Progenitor cell of endocrine pancreas (in vitro differentiated cells): ENCODE data around the gene MOSMO. TPM values are rescaled to one million over a fixed set of nuclear protein-coding genes. Genes with fewer than 3 reads are reported as not detected.
"Not testable (repeated sequence)": the region's sequence is repeated elsewhere in the genome, so short reads cannot be mapped to it uniquely, and the experiment has no call there.

Experiments
- DNase-seq: peaks from one replicate; pipeline ENCODE4 v3.0.0; 2021; ENCODE audit warnings: low spot score; ENCODE audit not compliant: unreplicated experiment
- H3K27ac Mint-ChIP-seq: 2 replicates; pipeline ENCODE4 v1.8.0; 2021; ENCODE audit warnings: mild to moderate bottlenecking, moderate library complexity, mixed read lengths
- H3K27me3 Mint-ChIP-seq: 2 replicates; pipeline ENCODE4 v1.8.0; 2021; ENCODE audit warnings: mixed read lengths
- H3K36me3 Mint-ChIP-seq: 2 replicates; pipeline ENCODE4 v1.8.0; 2022; ENCODE audit warnings: mixed read lengths; ENCODE audit not compliant: insufficient read depth
- H3K4me1 Mint-ChIP-seq: 2 replicates; pipeline ENCODE4 v1.8.0; 2021; ENCODE audit warnings: low read depth, mixed read lengths
- H3K4me3 Mint-ChIP-seq: 2 replicates; pipeline ENCODE4 v1.8.0; 2021; ENCODE audit warnings: low read depth, mild to moderate bottlenecking, moderate library complexity, mixed read lengths
- H3K9me3 Mint-ChIP-seq: 2 replicates; pipeline ENCODE4 v1.8.0; 2021; ENCODE audit warnings: low read depth, mixed read lengths
- total RNA-seq: library from RNA; stranded (reverse); gene quantifications from 2 replicates; pipeline ENCODE4 v1.2.1, GENCODE V29; 2021
- TF ChIP-seq, protein P1 (sequence below): fragments of 200-600 bp; sonication (generic); IDR thresholded peaks from one replicate; pipeline ENCODE4 v1.5.0; 2021; ENCODE audit warnings: antibody characterized with exemption, mild to moderate bottlenecking; ENCODE audit not compliant: unreplicated experiment

The MOSMO gene
- total RNA-seq, 1 donor from 2014 or later, result 15.7 TPM

DNA sequence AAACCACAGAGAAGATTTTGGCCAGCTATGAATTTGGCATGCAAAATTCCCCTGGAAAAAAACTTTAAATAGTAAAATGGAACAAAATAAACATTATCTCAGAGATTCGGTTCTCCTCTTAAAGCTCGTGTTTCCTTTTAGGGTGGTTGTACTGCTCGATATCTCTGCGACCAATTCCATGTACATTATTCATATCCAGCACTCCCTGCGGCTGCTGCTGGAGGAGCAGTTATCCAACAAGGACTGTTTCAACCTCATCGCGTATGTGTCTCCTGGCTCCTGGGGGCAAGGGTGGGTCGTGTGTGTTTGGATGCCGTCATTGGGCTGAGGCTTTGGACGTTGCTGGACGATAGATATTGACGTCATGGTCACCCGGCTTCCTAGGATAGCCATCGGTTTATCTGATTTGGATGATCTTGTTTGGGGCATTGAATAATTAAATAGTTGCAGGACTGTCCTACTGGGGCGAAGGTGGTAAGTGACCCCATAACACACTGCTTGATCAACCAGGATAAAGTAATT, 118.2 kb downstream of the MOSMO start:
- H3K4me3 Mint-ChIP-seq, result no peak overlapping the region
- H3K9me3 Mint-ChIP-seq, result no peaks in the 10 kb centered on the region
- no peaks in the 10 kb centered on the region for H3K36me3 Mint-ChIP-seq
- no peak overlapping the region for H3K27ac Mint-ChIP-seq
- no peak for DNase-seq
- TF ChIP-seq, protein P1, sequence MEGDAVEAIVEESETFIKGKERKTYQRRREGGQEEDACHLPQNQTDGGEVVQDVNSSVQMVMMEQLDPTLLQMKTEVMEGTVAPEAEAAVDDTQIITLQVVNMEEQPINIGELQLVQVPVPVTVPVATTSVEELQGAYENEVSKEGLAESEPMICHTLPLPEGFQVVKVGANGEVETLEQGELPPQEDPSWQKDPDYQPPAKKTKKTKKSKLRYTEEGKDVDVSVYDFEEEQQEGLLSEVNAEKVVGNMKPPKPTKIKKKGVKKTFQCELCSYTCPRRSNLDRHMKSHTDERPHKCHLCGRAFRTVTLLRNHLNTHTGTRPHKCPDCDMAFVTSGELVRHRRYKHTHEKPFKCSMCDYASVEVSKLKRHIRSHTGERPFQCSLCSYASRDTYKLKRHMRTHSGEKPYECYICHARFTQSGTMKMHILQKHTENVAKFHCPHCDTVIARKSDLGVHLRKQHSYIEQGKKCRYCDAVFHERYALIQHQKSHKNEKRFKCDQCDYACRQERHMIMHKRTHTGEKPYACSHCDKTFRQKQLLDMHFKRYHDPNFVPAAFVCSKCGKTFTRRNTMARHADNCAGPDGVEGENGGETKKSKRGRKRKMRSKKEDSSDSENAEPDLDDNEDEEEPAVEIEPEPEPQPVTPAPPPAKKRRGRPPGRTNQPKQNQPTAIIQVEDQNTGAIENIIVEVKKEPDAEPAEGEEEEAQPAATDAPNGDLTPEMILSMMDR, result no peak
- H3K4me1 Mint-ChIP-seq, result no peaks in the 10 kb centered on the region
- H3K27me3 Mint-ChIP-seq, result peaks cover 24% of the 10 kb centered on the region

DNA sequence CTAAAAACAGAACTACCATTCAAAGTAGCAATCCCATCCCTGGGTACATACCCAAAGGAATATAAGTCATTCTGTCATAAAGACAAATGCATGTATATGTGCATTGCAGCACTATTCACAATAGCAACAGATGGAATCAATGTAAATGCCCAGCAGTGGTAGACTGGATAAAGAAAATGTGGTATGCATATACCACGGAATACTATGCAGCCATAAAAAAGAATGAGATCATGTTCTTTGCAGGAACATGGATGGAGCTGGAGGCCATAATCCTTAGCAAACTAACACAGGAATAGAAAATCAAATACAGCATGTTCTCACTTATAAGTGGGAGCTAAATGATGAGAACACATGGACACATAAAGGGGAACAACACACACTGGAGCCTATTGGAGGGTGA, 120.6 kb downstream of the MOSMO start:
- H3K9me3 Mint-ChIP-seq, H3K4me1 Mint-ChIP-seq, H3K4me3 Mint-ChIP-seq, H3K27ac Mint-ChIP-seq, H3K36me3 Mint-ChIP-seq, DNase-seq: not testable (repeated sequence)
- H3K27me3 Mint-ChIP-seq, result peaks cover 13% of the 10 kb centered on the region

DNA sequence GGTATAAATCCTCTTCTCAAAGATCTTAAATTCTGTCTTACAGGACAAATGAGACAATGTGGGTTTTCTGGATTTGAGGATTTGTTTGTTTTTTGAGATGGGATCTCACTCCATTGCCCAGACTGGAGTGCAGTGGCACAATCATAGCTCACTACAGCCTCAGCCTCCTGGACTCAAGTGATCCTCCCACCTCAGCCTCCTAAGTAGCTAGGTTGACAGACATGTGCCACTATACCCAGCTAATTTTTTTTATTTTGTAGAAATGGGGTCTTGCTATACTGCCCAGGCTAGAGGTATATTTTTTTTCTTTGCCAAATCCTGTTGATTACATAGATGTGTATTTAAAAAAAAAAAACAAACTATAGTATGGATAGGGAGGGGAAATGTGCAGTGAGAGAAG, 122.6 kb downstream of the MOSMO start:
- Mint-ChIP-seq H3K27ac (no peak overlapping the region), H3K4me3 (no peak overlapping the region), H3K27me3 (peaks cover 13% of the 10 kb centered on the region), H3K4me1 (no peaks in the 10 kb centered on the region), H3K36me3 (no peaks in the 10 kb centered on the region), H3K9me3 (no peaks in the 10 kb centered on the region)
- TF ChIP-seq, protein P1, result no peak
- DNase-seq, result no peak

DNA sequence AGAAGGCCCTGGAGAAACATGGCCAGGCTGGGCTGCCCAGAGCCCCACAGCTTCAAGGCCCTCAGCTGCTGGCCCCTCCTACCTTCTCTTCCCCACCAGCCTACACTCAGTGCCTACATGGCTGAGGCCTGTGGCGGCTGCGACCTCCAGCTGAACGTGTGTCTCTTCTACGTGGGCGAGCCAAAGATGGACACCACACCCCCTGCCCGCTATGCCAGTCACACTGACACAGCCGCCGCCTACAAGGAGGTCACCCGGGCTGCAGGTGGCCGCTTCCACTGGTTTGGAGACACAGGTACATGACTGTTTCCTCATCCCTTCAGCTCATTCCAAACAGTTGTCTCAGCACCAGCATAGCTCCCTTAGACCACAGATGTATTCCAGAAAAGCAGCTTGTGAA, 124.9 kb downstream of the MOSMO start:
- Mint-ChIP-seq H3K27me3 (peaks cover 19% of the 10 kb centered on the region), H3K4me3 (no peak overlapping the region)

More for the DNA sequence above, 124.9 kb downstream of the MOSMO start:
- DNase-seq, result no peak
- Mint-ChIP-seq H3K4me1 (no peaks in the 10 kb centered on the region), H3K36me3 (no peaks in the 10 kb centered on the region), H3K9me3 (no peaks in the 10 kb centered on the region), H3K27ac (no peak overlapping the region)
- TF ChIP-seq, protein P1, result no peak

Other genes with a start within 250 kb of the MOSMO start
- gene NPIPB4, start 150.4 kb upstream of the MOSMO start, total RNA-seq, result 149 and 177 TPM in 2 replicates
- 196 and 198 TPM in 2 replicates for gene UQCRC2, start 54.8 kb upstream of the MOSMO start, total RNA-seq
- gene PDZD9, start 7.0 kb upstream of the MOSMO start, total RNA-seq, result not detected in 2 replicates
- gene VWA3A, start 84.4 kb downstream of the MOSMO start, total RNA-seq, result 0.98 and 1.5 TPM in 2 replicates
- gene SDR42E2, start 154.4 kb downstream of the MOSMO start, total RNA-seq, result not detected in 2 replicates
- 15.4 TPM in 2 replicates for gene EEF2K, start 198.2 kb downstream of the MOSMO start, total RNA-seq